GM19043 (cell line): ENCODE results near the gene TMBIM1.

Experiments used
- ATAC-seq: cut with Tn5 transposase; IDR thresholded peaks from one replicate; pipeline ENCODE4 v1.9.1; 2021; ENCODE audit warnings: low read depth; ENCODE audit not compliant: unreplicated experiment

TMBIM1 gene

DNA sequence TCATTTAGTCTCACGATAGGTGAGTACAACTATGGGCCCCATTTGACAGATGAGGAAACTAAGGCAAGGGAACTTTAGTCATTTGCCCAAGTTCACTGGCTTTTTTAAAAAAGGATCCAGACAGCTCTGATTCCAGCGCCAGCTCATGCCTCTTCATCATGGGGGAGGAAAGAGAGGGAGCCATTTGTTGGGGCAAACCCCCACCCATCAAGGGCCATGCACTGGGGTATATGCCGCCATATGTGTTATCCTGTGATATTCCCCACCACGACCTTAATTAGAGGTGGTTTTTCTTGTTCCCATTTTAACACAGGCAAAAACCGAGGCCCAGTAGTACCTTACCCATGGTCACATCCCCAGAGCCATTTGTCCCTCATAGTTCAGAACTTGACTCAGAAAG, 32.1 kb downstream of the TMBIM1 start:
- no peak for ATAC-seq

DNA sequence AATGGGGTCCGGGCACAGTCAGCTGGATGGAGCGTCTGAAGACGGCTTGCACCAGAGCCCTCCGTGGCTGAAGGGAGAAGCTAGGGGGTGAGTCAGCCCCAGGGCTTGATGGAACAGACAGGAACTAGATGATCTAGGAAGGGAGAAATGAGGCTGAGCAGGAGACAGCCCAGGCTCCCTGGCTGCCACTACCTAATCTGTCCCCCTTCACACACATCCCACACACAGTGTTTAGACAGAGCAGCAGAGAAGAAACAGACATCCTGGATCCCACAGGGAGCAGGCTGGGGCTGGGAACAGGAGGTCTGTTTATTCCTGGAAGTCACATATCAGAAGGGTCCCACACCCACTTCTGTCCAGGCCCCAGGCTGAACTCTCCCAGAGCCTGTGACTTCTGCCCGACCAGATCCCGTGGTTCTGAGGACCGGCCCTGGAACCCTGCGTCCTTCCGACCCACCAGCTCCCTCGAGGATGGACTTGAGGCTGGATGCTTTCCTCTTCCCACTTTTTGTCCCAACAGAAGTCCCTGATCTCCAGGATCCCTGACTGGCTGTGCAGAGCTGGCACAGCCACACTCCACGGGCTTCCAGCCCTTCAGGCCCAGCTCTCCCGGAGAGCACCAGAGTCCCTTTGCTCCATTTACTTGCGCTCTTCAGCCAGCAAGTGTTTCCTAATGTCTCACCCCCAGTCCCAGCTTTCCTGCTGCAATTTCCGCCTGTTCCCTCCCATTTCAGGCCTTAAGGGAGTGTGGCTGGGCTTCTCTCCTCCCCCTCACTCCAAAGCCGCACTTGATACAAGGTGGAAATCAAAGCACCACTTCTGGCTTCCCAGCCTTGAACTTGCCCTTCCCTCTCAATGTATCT, 33.0 kb downstream of the TMBIM1 start:
- no peak for ATAC-seq

DNA sequence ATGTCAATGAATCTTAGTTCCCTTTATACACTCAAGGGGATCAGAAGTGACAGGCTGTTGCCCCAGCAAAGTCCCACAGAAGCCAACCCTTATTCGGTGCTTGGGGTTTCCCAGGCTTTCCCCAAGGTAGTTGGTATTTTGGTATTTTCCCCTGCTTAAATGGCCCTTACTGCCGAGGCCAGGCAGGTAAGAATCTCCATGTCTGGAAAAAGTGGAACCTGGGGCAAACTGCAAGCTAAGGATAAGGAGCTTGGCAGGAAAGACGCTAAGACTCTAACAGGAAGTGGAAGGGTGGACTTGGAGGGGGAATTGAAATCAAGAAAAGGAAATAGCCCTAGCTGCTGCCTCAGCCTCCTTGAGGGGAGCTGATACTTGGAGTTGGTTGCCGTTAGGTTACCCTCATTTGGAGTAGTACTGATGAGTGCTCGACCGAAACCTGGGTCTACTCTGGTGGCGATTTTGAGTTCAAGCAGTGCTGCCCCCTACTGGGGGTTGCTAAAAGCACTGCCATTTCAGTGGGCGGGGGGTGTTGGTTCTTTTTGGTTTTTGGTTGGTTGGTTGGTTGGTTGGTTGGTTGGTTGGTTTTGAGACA, 34.8 kb downstream of the TMBIM1 start:
- peak; percentile 85 for ATAC-seq

- no peak for ATAC-seq
Observed at GRCh38 chr2:218256612-218257350, 35.5 kb downstream of the TMBIM1 start.

DNA sequence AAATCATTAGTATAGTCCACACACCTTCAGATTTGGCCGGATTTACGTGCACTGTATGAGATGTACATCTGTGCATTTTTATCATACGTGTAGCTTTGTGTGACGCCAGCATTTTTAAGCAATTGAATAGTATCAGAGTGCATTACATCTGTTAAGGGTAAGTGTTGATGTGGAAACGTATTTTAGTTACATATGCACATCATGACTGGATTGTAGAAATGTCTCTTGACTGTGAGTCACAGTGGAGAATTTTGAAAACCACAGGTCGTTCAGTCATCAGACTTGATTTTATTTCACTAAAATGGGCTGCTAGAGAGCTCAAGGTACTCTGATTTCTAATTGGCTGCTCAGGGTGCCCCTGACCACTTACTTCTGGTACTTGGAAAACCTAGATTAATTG, 36.9 kb downstream of the TMBIM1 start:
- no peak for ATAC-seq

DNA sequence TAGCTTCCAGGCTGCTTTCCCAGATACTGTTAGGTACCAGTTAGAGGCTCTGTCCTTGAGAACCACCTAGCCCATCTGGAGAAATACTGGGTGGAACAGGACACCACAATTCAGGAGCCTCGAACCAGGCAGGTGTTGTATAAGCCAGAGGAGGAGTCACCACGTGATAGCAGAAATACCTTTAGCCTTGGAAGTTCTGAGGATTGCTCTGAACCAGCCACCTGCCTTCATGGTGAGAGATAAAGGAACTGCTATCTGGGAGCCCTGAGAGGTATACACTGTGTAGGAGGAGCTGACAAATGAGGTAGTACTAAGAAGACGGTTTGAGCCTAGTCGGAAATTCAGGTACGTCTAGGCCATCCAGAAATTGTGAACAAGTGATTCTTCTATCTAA, 39.1 kb downstream of the TMBIM1 start:
- ATAC-seq = no peak

DNA sequence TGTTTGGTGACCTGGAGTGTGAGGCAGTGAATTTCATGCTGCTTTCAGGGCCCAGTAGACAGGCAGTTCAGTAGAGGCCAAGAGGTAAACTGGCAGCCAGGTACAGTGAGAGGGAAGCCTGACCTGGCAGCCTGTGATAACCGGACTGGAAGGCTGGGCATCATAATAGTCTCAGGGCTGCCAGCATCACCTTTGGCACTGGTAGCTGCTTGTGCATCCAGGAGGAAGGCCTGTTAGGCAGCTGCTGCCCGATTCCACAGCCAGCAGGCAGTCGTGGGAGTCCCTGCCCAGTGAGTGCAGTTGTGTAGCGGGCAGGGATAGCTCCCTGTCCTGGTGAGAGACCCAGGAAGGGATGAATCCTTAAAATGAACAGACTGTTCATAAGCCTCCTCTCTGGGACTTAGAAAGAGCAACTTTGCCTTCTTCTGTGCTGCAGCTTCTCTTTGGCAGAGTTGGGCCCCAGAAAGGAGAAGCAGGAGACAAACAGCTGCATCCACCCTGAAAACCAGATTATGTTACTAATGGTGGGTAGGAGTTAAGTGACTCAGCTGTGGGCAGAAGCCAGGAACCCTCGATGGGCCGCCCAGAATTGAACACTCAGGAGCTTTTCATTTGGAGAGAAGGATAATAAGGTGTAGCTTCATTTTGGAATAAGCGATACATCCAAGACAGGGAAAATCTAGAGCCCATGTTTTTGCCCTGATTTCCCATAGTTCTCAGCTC, 39.6 kb downstream of the TMBIM1 start:
- no peak for ATAC-seq

GRCh38 chr2:218249691-218250090, 42.6 kb downstream of the TMBIM1 start:
- no peak for ATAC-seq

DNA sequence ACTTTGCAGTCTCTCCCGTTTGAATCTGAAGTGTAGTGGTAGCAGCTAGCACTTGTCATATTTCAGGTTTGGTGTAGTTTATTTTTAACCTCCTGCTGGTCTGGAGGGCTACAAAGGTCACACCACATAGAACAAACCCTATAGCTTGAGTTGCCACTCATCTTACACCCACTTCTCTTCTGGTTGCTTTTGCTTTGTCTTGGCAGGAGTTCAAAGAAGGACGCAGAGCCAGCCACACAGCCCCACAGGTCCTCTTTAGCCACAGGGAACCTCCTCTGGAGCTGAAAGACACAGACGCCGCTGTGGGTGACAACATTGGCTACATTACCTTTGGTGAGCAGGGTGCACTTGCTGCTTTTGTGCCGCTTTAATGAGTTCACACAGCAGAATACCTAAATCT, 47.1 kb downstream of the TMBIM1 start:
- no peak for ATAC-seq

- no peak for ATAC-seq
Observed at GRCh38 chr2:218244665-218245064, 47.6 kb downstream of the TMBIM1 start.

- ATAC-seq = no peak
Observed at GRCh38 chr2:218244204-218244603, 48.1 kb downstream of the TMBIM1 start.

- no peak for ATAC-seq
Observed at GRCh38 chr2:218238887-218239286, 53.4 kb downstream of the TMBIM1 start.

GRCh38 chr2:218236829-218237228, 55.5 kb downstream of the TMBIM1 start:
- no peak for ATAC-seq

DNA sequence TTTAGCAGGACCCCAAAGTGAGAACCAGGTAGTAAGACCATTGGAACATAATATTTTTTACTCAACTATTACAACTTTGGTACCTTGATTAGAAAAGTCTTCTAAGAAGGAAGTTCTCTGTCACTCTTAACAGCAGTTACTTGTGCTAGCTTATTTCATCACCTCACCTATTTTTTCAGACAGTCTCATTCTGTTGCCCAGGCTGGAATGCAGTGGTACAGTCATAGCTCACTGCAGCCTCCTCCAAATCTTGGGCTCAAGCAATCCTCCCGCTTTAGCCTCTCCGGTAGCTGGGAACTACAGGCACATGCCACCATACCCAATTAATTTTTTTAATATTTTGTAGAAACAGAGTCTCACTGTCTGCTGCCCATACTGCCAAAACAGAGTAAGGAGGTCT, 57.3 kb downstream of the TMBIM1 start:
- no peak for ATAC-seq

- no peak for ATAC-seq
Observed at GRCh38 chr2:218234521-218234920, 57.8 kb downstream of the TMBIM1 start.

DNA sequence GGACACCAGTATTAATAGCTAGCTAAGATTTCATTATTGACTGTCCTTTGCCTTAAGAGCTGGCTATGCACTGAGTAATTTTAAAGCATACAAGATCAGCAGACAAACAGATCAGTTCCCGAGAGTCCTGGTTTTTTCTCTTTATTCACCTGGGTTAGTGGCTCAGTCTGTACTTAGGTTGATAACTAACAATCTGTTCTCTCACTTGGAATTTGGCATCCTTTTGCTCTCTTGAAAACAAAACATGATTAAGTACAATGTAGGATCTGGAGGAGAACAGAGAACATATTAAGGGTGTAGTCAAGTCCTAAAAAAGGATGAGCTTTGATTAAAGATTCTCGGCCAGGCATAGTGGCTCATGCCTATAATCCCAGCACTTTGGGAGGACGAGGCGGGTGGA, 58.8 kb downstream of the TMBIM1 start:
- no peak for ATAC-seq

DNA sequence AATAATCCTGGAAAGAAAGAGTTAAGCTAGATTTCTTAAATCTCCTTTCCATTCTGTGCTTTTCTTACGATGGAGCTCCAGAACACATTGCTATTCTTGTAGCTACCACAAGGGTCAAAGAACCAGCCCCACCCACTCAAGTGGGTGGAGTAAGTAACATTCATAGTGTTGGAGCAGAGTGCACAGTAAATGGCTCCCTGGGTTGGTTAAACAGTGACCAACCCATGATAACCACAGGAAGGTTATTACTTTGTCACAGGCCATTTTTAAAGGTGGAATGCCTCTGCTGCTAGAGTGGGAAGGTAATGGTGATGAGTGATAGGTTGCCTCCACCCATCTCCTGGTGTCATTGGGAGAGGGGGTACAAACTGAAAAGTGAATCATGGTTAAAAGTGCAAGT, 61.4 kb downstream of the TMBIM1 start:
- ATAC-seq = peak; percentile 56

GRCh38 chr2:218229851-218230250, 62.5 kb downstream of the TMBIM1 start:
- ATAC-seq = no peak

DNA sequence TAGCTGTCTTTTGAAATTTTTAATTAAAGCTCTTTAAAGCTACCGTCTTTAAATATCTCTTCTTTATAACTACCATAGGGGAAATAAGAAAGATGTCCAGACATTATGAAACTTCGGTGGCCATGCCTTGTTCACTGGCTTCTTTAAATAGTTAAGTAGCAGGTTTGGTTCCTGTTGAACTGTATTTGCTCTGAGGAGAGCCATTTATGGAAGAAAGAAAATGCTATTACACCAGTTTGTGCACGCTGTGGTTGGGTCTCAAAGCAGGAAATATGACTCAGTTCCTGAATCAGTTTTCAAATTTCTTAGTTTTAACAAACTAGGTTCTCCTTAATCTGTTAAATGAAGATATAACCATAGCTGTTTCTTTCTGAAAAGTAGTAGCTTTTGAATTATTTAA, 63.1 kb downstream of the TMBIM1 start:
- ATAC-seq = peak; percentile 88

GRCh38 chr2:218228366-218229090, 63.8 kb downstream of the TMBIM1 start:
- no peak for ATAC-seq
